Measurements from ENCODE around the gene PBX1. TPM values are rescaled to one million over a fixed set of nuclear protein-coding genes. Genes with fewer than 3 reads are reported as not detected.

PBX1 gene
- total RNA-seq, 1 donor from 2014 or later = 37.4 TPM

GRCh38 chr1:164774413-164774812 lies 215.4 kb downstream of the PBX1 start:
- no peak overlapping the region for H3K27ac ChIP-seq
- TF ChIP-seq CTCF (IDR thresholded peaks at IDR 0.05) = no peak
- no peak for DNase-seq (ENCODE audit: low spot score in 2 of 2)
- intact Hi-C loops (cut with DNase I) = loop anchor here (5.0 kb wide), 1 partner anchor 52 kb away; no protein-coding TSS in a partner anchor
- no peaks in the 10 kb centered on the region for H3K36me3 ChIP-seq
- no peak overlapping the region for H3K4me3 ChIP-seq
- no peaks in the 10 kb centered on the region for H3K27me3 ChIP-seq
- no peaks in the 10 kb centered on the region for H3K9me3 ChIP-seq
- H3K4me1 ChIP-seq = peaks cover 0 to 32% of the 10 kb centered on the region in 2 donors

GRCh38 chr1:164774819-164775654 lies 216.1 kb downstream of the PBX1 start:
- H3K9me3 ChIP-seq = no peaks in the 10 kb centered on the region
- H3K4me3 ChIP-seq = no peak overlapping the region
- H3K27me3 ChIP-seq = no peaks in the 10 kb centered on the region
- DNase-seq (ENCODE audit: low spot score in 2 of 2) = no peak
- intact Hi-C loops (cut with DNase I) = loop anchor here (5.0 kb wide), 1 partner anchor 53 kb away; no protein-coding TSS in a partner anchor
- H3K36me3 ChIP-seq = no peaks in the 10 kb centered on the region
- no peak overlapping the region for H3K27ac ChIP-seq
- TF ChIP-seq CTCF (IDR thresholded peaks at IDR 0.05) = no peak
- peaks cover 0 to 32% of the 10 kb centered on the region in 2 donors for H3K4me1 ChIP-seq

- no peak for TF ChIP-seq CTCF (IDR thresholded peaks at IDR 0.05)
- intact Hi-C loops (cut with DNase I) = no loop called here
- Histone ChIP-seq H3K4me1 (peaks cover 0 to 28% of the 10 kb centered on the region in 2 donors), H3K27ac (no peak overlapping the region), H3K4me3 (no peak overlapping the region), H3K9me3 (no peaks in the 10 kb centered on the region), H3K27me3 (no peaks in the 10 kb centered on the region), H3K36me3 (no peaks in the 10 kb centered on the region)
- DNase-seq (ENCODE audit: low spot score in 2 of 2) = no peak
These were observed 218.5 kb downstream of the PBX1 start for GRCh38 chr1:164777518-164777917.

- H3K4me3 ChIP-seq = no peak overlapping the region
- no peak for TF ChIP-seq CTCF (IDR thresholded peaks at IDR 0.05)
- intact Hi-C loops (cut with DNase I) = no loop called here
- no peak overlapping the region for H3K27ac ChIP-seq
- H3K27me3 ChIP-seq = no peaks in the 10 kb centered on the region
- no peaks in the 10 kb centered on the region for H3K36me3 ChIP-seq
- H3K4me1 ChIP-seq = peaks cover 0 to 33% of the 10 kb centered on the region in 2 donors
- no peaks in the 10 kb centered on the region for H3K9me3 ChIP-seq
- no peak for DNase-seq (ENCODE audit: low spot score in 2 of 2)
These were observed 220.4 kb downstream of the PBX1 start for GRCh38 chr1:164779376-164779775.

GRCh38 chr1:164780111-164780812 lies 221.3 kb downstream of the PBX1 start:
- Histone ChIP-seq H3K9me3 (no peaks in the 10 kb centered on the region), H3K4me1 (peaks cover 0 to 30% of the 10 kb centered on the region in 2 donors), H3K4me3 (no peak overlapping the region), H3K27me3 (no peaks in the 10 kb centered on the region), H3K27ac (peak overlapping the region in 1 of 2 donors; percentile 9), H3K36me3 (no peaks in the 10 kb centered on the region)
- intact Hi-C loops (cut with DNase I) = no loop called here
- no peak for TF ChIP-seq CTCF (IDR thresholded peaks at IDR 0.05)
- DNase-seq (ENCODE audit: low spot score in 2 of 2) = no peak

Data from ascending aorta (tissue), 2 donors.